HUES6 (cell line): Measurements from ENCODE around the gene PHRF1.

ENCODE experiments used
- H3K27ac ChIP-seq: 2 replicates; pipeline ENCODE4 v1.7.0; 2013; ENCODE audit warnings: low read depth, mild to moderate bottlenecking, low read length, inconsistent platforms
- H3K27me3 ChIP-seq: 2 replicates; pipeline ENCODE4 v1.6.1; 2013; ENCODE audit warnings: low read length; ENCODE audit not compliant: control insufficient read depth, insufficient read depth
- H3K36me3 ChIP-seq: 2 replicates; pipeline ENCODE4 v1.6.1; 2013; ENCODE audit warnings: low read length; ENCODE audit not compliant: control insufficient read depth, insufficient read depth
- H3K4me1 ChIP-seq: 2 replicates; pipeline ENCODE4 v1.6.1; 2013; ENCODE audit warnings: low read length; ENCODE audit not compliant: control insufficient read depth, insufficient read depth
- H3K4me3 ChIP-seq: 2 replicates; pipeline ENCODE4 v1.5.1; 2013; ENCODE audit warnings: low read depth, low read length
- H3K9ac ChIP-seq: one replicate; pipeline ENCODE4 v1.6.1; 2013; ENCODE audit warnings: mild to moderate bottlenecking, low read length
- H3K9me3 ChIP-seq: 2 replicates; pipeline ENCODE4 v1.6.1; 2013; ENCODE audit warnings: low read depth, low read length; ENCODE audit not compliant: control insufficient read depth, insufficient read depth

PHRF1 gene

GRCh38 chr11:659532-660085 lies 83.3 kb downstream of the PHRF1 start:
- Histone ChIP-seq H3K4me1 (no peaks in the 10 kb centered on the region), H3K27me3 (no peaks in the 10 kb centered on the region), H3K9me3 (no peaks in the 10 kb centered on the region), H3K9ac (no peak overlapping the region), H3K36me3 (peaks cover 37% of the 10 kb centered on the region), H3K27ac (no peak overlapping the region), H3K4me3 (no peak overlapping the region)

DNA sequence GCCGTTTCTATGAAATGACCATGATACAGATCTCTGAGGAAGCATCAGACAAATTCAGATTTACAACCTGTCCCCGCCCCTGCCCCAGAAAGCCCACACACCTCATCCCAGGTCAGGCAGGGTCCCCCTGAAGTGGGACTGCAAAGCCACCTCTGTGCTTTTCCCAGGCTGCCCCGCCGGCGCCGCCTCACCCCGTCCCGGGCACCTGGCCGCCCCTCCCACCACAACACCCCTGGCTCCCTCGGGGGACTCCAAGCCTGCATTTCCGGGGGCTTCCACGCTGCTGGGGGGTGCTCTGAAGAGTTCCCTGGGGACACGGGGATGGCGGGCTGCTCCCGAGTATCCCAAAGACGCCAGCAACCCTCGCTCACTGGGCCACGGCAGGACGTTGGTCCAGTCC lies 84.0 kb downstream of the PHRF1 start:
- no peak overlapping the region for H3K27ac ChIP-seq

DNA sequence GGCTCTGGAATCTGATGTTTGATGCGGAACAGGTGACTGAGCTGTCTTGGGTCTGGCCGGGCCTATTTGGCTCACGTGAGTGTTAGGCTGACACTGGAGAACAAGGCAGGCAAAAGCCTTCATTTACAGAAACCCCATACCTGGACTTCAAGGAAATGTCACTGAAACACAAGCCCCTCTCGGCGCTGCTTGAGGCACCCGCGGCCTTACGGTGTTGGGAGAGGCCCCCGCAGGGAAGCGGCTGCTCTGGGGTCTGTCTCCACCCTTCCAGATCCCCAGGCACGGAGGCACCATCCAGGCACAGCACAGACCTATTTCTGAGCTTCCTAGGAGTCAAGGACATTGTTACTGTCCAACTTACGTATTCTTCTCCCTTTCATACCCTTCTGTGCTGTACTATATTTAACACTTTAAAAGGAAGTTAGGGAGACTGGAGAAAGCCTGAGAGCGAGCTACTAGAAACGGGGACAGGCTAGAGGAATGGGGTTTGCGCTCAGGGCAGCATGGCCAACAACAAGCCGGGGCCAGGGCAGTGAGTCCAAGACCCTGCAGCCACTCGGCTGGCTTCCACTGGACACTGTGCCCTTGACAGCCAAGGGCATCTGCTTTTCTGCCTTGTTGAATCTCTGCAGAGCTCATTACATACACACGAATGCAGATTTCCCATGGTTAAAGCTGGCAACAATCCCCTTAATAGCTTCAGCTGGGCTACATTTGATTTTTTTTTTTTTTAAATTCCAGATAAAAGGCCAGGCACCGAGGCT lies 84.6 kb downstream of the PHRF1 start:
- no peaks in the 10 kb centered on the region for H3K9me3 ChIP-seq
- no peak overlapping the region for H3K4me3 ChIP-seq
- peaks cover 42% of the 10 kb centered on the region for H3K36me3 ChIP-seq
- no peak overlapping the region for H3K27ac ChIP-seq
- no peaks in the 10 kb centered on the region for H3K27me3 ChIP-seq
- no peak overlapping the region for H3K9ac ChIP-seq
- H3K4me1 ChIP-seq = no peaks in the 10 kb centered on the region

More for the DNA sequence above, 84.0 kb downstream of the PHRF1 start:
- no peaks in the 10 kb centered on the region for H3K27me3 ChIP-seq
- H3K4me3 ChIP-seq = no peak overlapping the region
- H3K4me1 ChIP-seq = no peaks in the 10 kb centered on the region
- no peaks in the 10 kb centered on the region for H3K9me3 ChIP-seq
- peaks cover 37% of the 10 kb centered on the region for H3K36me3 ChIP-seq
- no peak overlapping the region for H3K9ac ChIP-seq
